ENCODE results near the gene SLC6A17. TPM values are rescaled to one million over a fixed set of nuclear protein-coding genes. Genes with fewer than 3 reads are reported as not detected.

The SLC6A17 gene
- total and polyA plus RNA-seq, 7 donors = under 0.01 to 0.83 (median 0.36) TPM; not detected in 2

DNA sequence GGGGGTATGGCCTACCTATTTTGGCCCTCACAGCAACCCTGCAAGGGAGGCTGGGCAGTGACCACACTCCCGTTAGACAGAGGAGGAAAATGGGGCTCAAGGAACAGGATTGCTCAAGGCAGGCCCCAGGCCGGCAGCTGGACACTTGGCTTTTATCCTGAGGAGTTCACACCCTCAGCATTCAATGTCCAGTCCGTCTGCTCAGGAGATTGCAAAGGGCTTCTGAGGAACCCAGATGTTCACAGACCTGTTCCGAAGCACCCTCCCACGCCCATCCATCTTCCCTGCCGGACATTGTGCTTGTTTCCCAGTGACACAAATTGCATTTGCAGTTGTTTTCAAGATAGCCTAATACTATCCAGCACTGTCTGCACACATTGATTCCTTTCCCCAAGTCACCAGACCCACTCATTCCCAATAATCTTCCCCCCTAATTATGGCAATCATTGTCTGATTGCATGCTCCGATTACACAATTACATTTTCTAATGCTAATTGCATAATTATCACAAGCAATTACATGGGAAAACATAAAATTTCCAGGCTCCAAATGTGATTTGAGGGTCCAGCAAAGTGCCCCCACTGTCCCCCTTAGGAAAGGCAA lies 42.3 kb upstream of the SLC6A17 start:
- intact Hi-C loops (cut with DNase I) = loop anchor here (2.0 kb wide), 1 partner anchor 21 kb away; no protein-coding TSS in a partner anchor
- 70 to 71% methylated on average over 7 of the region's 7 CpGs for WGBS, 2 donors

GRCh38 chr1:110111081-110111480 lies 39.2 kb upstream of the SLC6A17 start:
- no peak for DNase-seq
- Histone ChIP-seq H3K9me3 (no peaks in the 10 kb centered on the region), H3K36me3 (no peaks in the 10 kb centered on the region), H3K4me1 (no peaks in the 10 kb centered on the region), H3K27me3 (peaks cover 0 to 2% (median 0%) of the 10 kb centered on the region in 3 donors), H3K4me3 (no peak overlapping the region), H3K27ac (no peak overlapping the region)
- intact Hi-C loops (cut with DNase I) = no loop called here
- WGBS, 2 donors = 76 to 87% methylated on average over 4 of the region's 4 CpGs
- TF ChIP-seq EP300 (IDR thresholded peaks at IDR 0.05) = no peak
- no peak for TF ChIP-seq POLR2AphosphoS5 (IDR thresholded peaks at IDR 0.05)
- no peak for TF ChIP-seq POLR2A (IDR thresholded peaks at IDR 0.05)
- TF ChIP-seq CTCF (IDR thresholded peaks at IDR 0.05) = no peak

More for the DNA sequence above, 42.3 kb upstream of the SLC6A17 start:
- H3K9me3 ChIP-seq = no peaks in the 10 kb centered on the region
- no peaks in the 10 kb centered on the region for H3K36me3 ChIP-seq
- DNase-seq = no peak
- no peak for TF ChIP-seq POLR2A (IDR thresholded peaks at IDR 0.05)
- no peak overlapping the region for H3K4me3 ChIP-seq
- H3K4me1 ChIP-seq = no peaks in the 10 kb centered on the region
- H3K27ac ChIP-seq = no peak overlapping the region
- no peaks in the 10 kb centered on the region for H3K27me3 ChIP-seq

- 85 to 88% methylated on average over 5 of the region's 5 CpGs for WGBS, 2 donors
- Histone ChIP-seq H3K4me3 (no peak within 1 kb of the TSS), H3K36me3 (no peaks in the 10 kb centered on the region), H3K27me3 (peaks cover 0 to 3% (median 0%) of the 10 kb centered on the region in 3 donors), H3K27ac (no peak within 1 kb of the TSS), H3K9me3 (no peaks in the 10 kb centered on the region), H3K4me1 (no peaks in the 10 kb centered on the region)
- no peak for DNase-seq
- no peak for TF ChIP-seq POLR2AphosphoS5 (IDR thresholded peaks at IDR 0.05)
- no peak for TF ChIP-seq POLR2A (IDR thresholded peaks at IDR 0.05)
- TF ChIP-seq EP300 (IDR thresholded peaks at IDR 0.05) = no peak
- TF ChIP-seq CTCF (IDR thresholded peaks at IDR 0.05) = no peak
- intact Hi-C loops (cut with DNase I) = no loop called here
Observed at GRCh38 chr1:110112143-110112542, 38.2 kb upstream of the SLC6A17 start, which contains the start of gene UBL4B. TSS of gene UBL4B (plus strand) at chr1:110112443. CDS start at chr1:110112535, 92 bp downstream.

DNA sequence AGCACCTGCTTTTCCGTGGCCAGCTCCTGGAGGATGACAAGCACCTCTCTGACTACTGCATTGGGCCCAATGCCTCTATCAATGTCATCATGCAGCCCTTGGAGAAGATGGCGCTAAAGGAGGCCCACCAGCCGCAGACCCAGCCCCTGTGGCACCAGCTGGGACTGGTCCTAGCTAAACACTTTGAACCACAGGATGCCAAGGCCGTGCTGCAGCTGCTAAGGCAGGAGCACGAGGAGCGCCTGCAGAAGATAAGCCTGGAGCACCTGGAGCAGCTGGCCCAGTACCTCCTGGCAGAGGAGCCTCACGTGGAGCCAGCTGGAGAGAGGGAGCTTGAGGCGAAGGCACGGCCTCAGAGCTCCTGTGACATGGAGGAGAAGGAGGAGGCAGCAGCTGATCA lies 37.6 kb upstream of the SLC6A17 start:
- TF ChIP-seq CTCF (IDR thresholded peaks at IDR 0.05) (no peak), EP300 (IDR thresholded peaks at IDR 0.05) (no peak), POLR2AphosphoS5 (IDR thresholded peaks at IDR 0.05) (no peak), POLR2A (IDR thresholded peaks at IDR 0.05) (no peak)

DNA sequence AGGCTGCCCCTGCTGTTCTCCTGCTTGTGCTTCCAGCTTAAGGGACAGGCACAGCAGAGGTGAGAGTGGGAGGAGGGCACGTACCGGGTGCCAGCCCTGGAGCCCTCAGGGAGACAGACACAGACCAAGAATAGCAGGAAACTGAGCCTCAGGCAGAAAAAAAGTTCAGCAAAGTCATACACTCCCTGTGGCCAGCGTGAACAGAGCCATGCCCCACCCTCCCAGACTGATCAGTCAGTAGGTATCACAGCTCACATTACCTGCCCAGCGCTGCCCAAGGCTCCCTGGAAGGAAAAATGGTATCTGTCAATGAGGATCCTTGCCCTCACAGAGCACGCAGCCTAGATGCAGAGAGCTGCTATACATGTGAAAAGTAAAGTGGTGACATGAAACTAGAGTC lies 36.7 kb upstream of the SLC6A17 start:
- Histone ChIP-seq H3K27me3 (peaks cover 0 to 3% (median 0%) of the 10 kb centered on the region in 3 donors), H3K4me1 (no peaks in the 10 kb centered on the region), H3K27ac (no peak overlapping the region), H3K36me3 (no peaks in the 10 kb centered on the region), H3K9me3 (no peaks in the 10 kb centered on the region), H3K4me3 (no peak overlapping the region)
- DNase-seq = no peak
- 58 to 73% methylated on average over 5 of the region's 5 CpGs for WGBS, 2 donors
- TF ChIP-seq CTCF (IDR thresholded peaks at IDR 0.05) = no peak
- no peak for TF ChIP-seq POLR2A (IDR thresholded peaks at IDR 0.05)
- no peak for TF ChIP-seq POLR2AphosphoS5 (IDR thresholded peaks at IDR 0.05)
- no peak for TF ChIP-seq EP300 (IDR thresholded peaks at IDR 0.05)
- intact Hi-C loops (cut with DNase I) = no loop called here

More for the DNA sequence above, 37.6 kb upstream of the SLC6A17 start:
- Histone ChIP-seq H3K27me3 (peaks cover 0 to 3% (median 0%) of the 10 kb centered on the region in 3 donors), H3K4me3 (no peak overlapping the region), H3K4me1 (no peaks in the 10 kb centered on the region), H3K27ac (no peak overlapping the region), H3K36me3 (no peaks in the 10 kb centered on the region), H3K9me3 (no peaks in the 10 kb centered on the region)
- no peak for DNase-seq
- intact Hi-C loops (cut with DNase I) = no loop called here
- 46 to 72% methylated on average over 9 of the region's 9 CpGs for WGBS, 2 donors
